Stimulated activated CD4-positive, alpha-beta T cell treated with anti-CD3 and anti-CD28 coated beads, Interleukin-15, amount 100 ng/mL, for 48 hours (primary cell): ENCODE data around the gene UBAP2.
"Not testable (repeated sequence)": the region's sequence is repeated elsewhere in the genome, so short reads cannot be mapped to it uniquely, and the experiment has no call there.

Experiments used
- DNase-seq, 2 donors: peaks; one replicate each; pipeline ENCODE4 v3.0.0-alpha.2; 2020; ENCODE audit warnings: low read depth in 2 of 2

Gene UBAP2

GRCh38 chr9:33972698-33973097, 76.0 kb downstream of the UBAP2 start:
- no peak for DNase-seq

- no peak for DNase-seq
Observed at GRCh38 chr9:33964086-33964768, 84.5 kb downstream of the UBAP2 start.

DNA sequence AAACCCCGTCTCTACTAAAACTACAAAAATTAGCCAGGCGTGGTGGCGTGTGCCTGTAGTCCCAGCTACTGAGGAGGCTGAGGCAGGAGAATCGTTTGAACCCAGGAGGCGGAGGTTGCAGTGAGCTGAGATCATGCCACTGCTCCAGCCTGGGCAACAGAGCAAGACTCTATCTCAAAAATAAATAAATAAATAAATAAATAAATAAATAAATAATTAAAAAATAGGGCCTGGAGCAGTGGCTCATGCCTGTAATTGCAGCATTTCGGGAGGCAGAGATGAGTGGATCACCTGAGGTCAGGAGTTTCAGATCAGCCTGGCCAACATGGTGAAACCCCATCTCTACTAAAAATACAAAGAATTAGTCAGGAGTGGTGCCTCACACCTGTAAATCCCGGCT, 86.2 kb downstream of the UBAP2 start:
- not testable (repeated sequence) for DNase-seq

GRCh38 chr9:33959725-33960124, 89.0 kb downstream of the UBAP2 start:
- no peak for DNase-seq

- DNase-seq = no peak
Observed at GRCh38 chr9:33956544-33956943, 92.1 kb downstream of the UBAP2 start.

GRCh38 chr9:33952066-33952465, 96.6 kb downstream of the UBAP2 start:
- no peak for DNase-seq

- no peak for DNase-seq
Observed at GRCh38 chr9:33950371-33950770, 98.3 kb downstream of the UBAP2 start.

DNA sequence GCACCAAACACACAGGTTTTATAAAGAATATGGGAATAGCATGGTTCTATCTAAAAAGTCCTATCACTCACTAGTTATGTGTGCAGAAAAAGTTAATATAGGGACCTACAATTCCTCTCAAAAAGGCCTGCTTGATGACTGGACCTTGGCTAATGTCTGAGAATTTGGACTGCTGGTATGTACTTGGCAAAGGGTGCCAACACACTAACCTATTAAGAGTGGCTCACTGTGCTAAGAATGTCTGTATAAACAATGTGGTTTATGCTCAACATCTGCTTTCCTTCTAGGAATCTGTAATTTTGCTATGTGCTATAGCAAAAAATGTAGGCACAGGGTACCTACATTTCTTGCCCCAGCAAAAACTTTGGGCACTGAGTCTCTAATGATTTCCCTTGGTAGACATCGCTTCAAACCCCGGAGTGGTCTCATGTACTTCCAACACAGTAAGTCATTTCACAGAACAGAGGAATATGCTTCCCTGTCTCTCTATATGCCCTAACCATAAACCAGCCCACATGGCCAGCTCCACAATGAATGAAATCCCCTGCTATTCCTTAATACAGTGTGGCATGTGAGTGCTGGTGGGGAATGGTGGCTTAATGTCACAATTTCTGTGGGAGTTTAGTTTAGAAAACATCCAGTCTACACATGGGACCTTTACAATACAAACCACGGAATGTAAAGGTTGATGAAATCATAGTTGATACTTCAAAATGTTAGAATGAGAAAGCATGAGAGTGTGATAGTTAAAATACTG, 101.7 kb downstream of the UBAP2 start:
- no peak for DNase-seq

GRCh38 chr9:33943389-33943788, 105.3 kb downstream of the UBAP2 start:
- DNase-seq = no peak

GRCh38 chr9:33942471-33943083, 106.1 kb downstream of the UBAP2 start:
- DNase-seq = no peak

DNA sequence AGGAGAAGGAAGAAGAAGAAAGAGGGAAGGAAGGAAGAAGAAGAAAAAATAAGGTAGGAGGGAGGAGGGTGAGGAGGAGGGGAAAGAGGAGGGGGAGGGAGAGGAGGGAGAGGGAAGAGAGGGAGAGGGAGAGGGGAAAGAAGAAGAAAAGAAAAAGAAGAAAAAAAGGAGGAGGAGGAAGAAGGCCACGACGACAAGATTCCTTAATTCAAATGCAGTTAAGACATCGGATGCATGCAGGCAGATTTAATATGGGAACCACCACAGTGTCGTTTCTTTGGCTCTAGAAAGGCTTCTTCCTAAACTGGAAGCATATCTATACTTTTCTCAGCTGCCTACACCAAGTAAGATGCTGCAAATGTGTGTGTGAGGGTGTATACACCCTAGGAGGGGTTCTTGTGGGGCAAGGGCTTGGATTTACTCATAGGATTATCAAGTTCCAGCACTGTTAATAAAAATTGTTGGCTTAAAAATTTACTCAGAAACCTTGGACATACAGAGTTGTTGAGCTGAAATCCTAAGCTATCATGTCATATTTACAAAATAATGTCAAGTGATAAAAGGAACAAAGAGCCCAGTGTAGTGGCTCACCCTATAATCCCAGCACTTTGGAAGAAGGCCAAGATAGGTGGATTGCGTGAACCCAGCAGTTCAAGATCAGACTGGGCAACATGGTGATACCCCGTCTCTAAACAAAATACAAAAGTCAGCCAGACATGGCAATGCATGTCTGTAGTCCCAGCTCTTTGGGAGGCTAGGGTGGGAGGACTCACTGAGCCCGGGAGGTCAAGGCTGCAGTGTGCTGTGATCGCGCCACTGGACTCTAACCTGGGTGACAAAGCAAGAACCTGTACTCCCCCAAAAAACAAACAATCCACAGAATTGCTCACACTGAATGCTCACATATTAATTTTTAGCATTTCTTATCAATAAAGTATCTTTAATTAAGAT, 108.5 kb downstream of the UBAP2 start:
- no peak for DNase-seq

DNA sequence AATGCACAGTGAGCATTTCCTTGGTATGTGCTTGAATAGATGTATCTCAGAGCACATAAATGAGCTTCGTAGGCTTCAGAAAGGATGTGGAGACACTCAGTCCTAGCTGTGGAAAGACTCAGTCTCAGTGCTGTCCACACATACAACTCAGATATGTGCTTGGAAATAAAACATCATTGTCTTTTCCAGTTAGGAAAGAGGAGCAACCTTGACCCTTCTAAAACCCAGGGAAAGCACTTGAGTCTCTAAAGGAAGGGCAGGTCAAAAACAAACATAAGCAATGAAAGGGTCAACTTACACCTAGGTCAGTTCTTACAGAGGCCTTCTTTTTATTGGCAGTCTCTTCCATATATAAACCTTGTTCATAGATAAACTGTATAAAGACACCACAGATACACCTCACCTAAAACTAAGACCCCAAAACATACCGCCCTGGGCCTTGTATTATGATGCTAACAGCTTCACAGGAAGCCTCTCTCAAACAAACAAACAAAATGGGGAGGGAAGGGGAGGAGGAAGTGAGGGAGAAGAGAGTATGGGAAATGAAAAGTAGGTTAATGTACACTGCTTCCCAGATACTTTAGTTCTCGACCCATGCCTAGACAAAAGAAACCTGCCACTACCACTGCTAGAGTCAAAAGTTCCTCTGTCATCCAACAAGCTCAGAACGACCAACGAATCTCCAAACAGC, 114.4 kb downstream of the UBAP2 start:
- no peak for DNase-seq

DNA sequence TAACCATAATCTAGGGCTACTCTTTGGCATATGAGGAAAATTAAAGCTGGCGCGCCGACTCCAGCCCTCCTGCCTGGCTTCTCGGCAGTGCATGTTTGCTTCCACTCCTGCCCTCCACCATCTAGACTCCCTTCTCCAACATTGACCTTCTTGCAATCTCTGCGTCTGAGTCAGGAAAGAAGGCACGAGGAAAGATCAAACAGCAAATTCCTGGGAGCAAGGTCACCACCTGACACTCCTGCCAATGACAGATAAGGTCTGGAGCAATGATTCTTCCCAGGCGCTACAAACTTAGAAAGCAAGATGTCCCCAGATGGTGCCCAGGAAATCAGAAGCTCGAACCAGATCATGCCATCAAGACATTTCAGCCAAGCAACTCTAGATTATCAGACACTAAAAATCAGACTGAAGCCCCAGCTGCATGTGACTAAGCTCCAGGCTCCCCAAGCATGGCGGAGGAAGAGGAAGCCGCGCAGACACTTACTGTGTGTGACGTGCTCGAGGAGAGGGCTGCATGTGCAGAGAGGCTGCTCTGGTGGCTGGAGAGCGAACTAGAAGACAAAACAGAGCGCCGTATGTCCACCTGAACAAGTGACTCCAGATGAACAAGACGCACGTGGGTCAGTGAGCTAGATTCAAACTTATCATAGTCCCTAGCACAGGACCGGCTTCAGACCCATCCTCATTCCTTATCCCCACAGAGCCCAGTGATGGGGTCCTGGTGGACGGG, 116.4 kb downstream of the UBAP2 start:
- DNase-seq = no peak

DNA sequence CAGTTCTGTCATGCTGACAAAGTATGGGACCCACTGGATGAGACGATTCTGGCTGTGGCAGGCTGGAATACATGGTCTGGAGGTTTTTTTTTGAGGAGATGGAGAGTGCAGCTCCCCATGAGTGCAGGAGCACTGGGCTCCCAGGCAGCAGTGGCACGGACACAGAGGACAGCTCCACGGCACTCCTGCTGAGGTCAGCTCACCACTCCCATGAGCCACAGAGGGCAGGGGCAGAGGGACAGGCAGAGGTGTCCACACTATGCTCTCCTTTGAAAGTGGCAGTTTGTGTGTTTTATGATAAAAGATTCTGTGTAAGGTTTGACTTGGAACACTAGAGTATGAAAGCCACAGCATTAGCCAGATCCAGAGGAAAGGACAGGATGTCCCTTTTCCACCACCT, 117.4 kb downstream of the UBAP2 start:
- no peak for DNase-seq

- DNase-seq = no peak
Observed at GRCh38 chr9:33927694-33928093, 121.0 kb downstream of the UBAP2 start.

DNA sequence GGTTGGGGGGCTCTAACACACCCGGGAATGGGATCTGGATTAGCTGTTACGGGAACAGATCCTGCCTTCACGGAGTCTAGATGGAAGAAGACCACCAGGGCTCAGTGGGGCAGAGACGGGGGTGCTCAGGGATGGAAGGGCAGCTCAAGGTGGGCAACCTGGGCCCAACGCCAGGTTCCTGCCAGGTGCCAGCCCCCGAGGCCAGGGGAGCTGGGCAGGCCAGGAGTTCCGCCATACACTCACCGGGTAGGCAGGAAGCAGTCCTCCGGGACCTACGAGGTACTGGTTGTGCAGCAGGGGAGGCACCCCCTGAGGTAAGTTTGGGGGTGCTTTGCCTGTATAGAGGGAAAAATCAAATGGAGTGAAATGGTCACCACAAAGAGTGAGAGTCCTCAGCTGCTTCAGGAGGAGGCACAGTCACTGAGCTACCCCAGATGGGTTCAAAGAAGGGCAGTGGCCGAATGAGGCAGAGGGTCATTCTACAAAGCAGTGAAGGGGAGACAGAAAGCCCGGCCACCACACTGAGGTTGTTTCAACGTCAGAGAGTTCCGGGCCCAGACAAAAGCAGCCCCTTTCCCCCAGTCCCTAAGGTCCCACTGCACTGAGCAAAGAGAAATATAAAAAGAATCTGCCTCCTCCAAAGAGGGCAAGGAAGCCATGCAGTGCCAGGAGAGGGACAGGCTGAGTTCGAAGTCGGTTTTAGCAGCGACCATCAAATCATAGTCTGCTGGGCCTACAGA, 121.8 kb downstream of the UBAP2 start:
- no peak for DNase-seq

- no peak for DNase-seq
Observed at GRCh38 chr9:33924978-33925797, 123.5 kb downstream of the UBAP2 start.

DNA sequence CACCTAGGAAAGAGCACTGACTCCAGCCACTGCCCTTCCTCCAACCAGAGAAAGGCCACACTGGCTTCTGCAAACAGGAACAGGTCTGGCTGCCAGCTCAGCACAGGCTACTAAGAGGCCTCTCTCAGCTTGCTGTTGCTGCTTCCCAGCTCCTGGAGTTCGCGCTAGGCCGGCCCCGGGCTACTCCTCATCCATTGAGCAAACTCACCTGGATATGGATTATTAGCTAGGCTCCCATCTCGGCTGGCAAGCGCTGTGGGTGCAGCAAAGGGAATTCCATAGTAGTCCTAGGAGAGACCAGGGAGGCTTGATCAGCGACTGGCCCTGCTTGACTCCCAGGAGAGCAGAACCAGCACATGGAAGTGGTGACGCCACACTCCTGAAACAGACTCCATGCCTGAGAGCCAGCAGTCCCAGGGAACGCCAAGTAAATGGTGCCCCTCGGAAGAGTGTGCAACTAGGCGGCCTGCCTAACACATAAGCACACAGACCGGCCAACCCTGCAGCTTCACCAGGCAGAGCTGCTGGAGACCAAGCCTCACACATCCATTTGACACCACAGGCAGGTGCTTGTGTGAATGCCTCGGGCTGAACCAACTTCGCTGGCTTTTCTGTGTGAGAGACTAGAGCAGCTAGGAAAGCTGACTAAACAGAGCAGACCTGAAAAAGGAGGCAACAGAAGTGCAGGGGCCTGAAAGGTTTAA, 124.5 kb downstream of the UBAP2 start:
- no peak for DNase-seq
